Endothelial cell of hepatic sinusoid (primary cell): ENCODE results near the gene CBLB.

Experiments
- in situ Hi-C: cut with HindIII; loops from 2 replicates; pipeline ENCODE4 v1.10.0; 2017; ENCODE audit warnings: low sequenced_read_pairs

Gene CBLB

GRCh38 chr3:105649480-105649879 is 219.3 kb downstream of the CBLB start:
- in situ Hi-C loops = no loop called here

GRCh38 chr3:105647047-105647446 is 221.8 kb downstream of the CBLB start:
- in situ Hi-C loops = no loop called here

- in situ Hi-C loops = no loop called here
These were observed 229.7 kb downstream of the CBLB start for GRCh38 chr3:105639131-105639530.

GRCh38 chr3:105634708-105635107 is 234.1 kb downstream of the CBLB start:
- in situ Hi-C loops = no loop called here

- in situ Hi-C loops = no loop called here
These were observed 239.1 kb downstream of the CBLB start for GRCh38 chr3:105629718-105630117.

- in situ Hi-C loops = no loop called here
These were observed 242.1 kb downstream of the CBLB start for GRCh38 chr3:105626739-105627138.

- in situ Hi-C loops = no loop called here
These were observed 246.6 kb downstream of the CBLB start for GRCh38 chr3:105622169-105622568.

GRCh38 chr3:105620236-105620635 is 248.6 kb downstream of the CBLB start:
- in situ Hi-C loops = no loop called here

- in situ Hi-C loops = no loop called here
These were observed 249.2 kb downstream of the CBLB start for GRCh38 chr3:105619651-105620050.

- in situ Hi-C loops = no loop called here
These were observed 250.3 kb downstream of the CBLB start for GRCh38 chr3:105618556-105618955.

GRCh38 chr3:105616374-105617121 is 252.3 kb downstream of the CBLB start:
- in situ Hi-C loops = no loop called here

GRCh38 chr3:105615814-105616213 is 253.0 kb downstream of the CBLB start:
- in situ Hi-C loops = no loop called here

GRCh38 chr3:105614288-105615030 is 254.4 kb downstream of the CBLB start:
- in situ Hi-C loops = no loop called here

GRCh38 chr3:105613120-105613519 is 255.7 kb downstream of the CBLB start:
- in situ Hi-C loops = no loop called here

GRCh38 chr3:105611304-105612192 is 257.3 kb downstream of the CBLB start:
- in situ Hi-C loops = no loop called here

GRCh38 chr3:105610473-105610872 is 258.3 kb downstream of the CBLB start:
- in situ Hi-C loops = no loop called here

GRCh38 chr3:105608623-105609022 is 260.2 kb downstream of the CBLB start:
- in situ Hi-C loops = no loop called here

GRCh38 chr3:105606016-105606415 is 262.8 kb downstream of the CBLB start:
- in situ Hi-C loops = no loop called here
